Measurements from ENCODE around the gene SCAF4.

Gene SCAF4

GRCh38 chr21:31629972-31630711 is 101.8 kb downstream of the SCAF4 start:
- no peak for DNase-seq

- no peak for DNase-seq
Observed at GRCh38 chr21:31624961-31625491, 106.9 kb downstream of the SCAF4 start.

- DNase-seq, result no peak
Observed at GRCh38 chr21:31624181-31624580, 107.7 kb downstream of the SCAF4 start.

GRCh38 chr21:31623664-31624063 is 108.3 kb downstream of the SCAF4 start:
- DNase-seq, result no peak

- DNase-seq, result no peak
Observed at GRCh38 chr21:31622397-31622796, 109.5 kb downstream of the SCAF4 start.

Measured in CD4-positive, alpha-beta T cell treated with Interleukin-12 subunit alpha and Interleukin-12 subunit beta, for 1 hour (primary cell).